Right lobe of liver (tissue), 6 donors: ENCODE data around the gene RMDN2. TPM values are rescaled to one million over a fixed set of nuclear protein-coding genes. Genes with fewer than 3 reads are reported as not detected.

Experiments
- ATAC-seq, 4 donors: fragments of 200-7000 bp; cut with Tn5 transposase; one replicate each; pipeline ENCODE4 v1.9.1; 2020; ENCODE audit warnings: mild to moderate bottlenecking in 4 of 4, moderate library complexity in 4 of 4
- DNase-seq, 3 donors: peaks; one replicate each; pipeline ENCODE4 v3.0.0-alpha.2; 2020
- H3K27ac ChIP-seq, 3 donors: fragments of 200-600 bp; one replicate each; pipeline ENCODE4 v1.8.0; 2022
- H3K27me3 ChIP-seq, 2 donors: fragments of 200-600 bp; one replicate each; pipeline ENCODE4 v1.8.0; 2022
- H3K36me3 ChIP-seq, 4 donors: fragments of 200-600 bp; sonication (generic) in 1 of 4; one replicate each; pipeline versions ENCODE4 v1.5.1 to v1.8.0; 2017 to 2022; ENCODE audit warnings: control low read depth in 1 of 4
- H3K4me1 ChIP-seq, 4 donors: fragments of 200-600 bp; sonication (generic) in 1 of 4; one replicate each; pipeline versions ENCODE4 v1.5.1 to v1.8.0; 2017 to 2022; ENCODE audit warnings: control low read depth in 1 of 4
- H3K4me3 ChIP-seq, 3 donors: fragments of 200-600 bp; one replicate each; pipeline ENCODE4 v1.8.0; 2022
- H3K9me3 ChIP-seq, 4 donors: fragments of 200-600 bp; sonication (generic) in 1 of 4; one replicate each; pipeline versions ENCODE4 v1.5.1 to v1.8.0; 2017 to 2022; ENCODE audit warnings: control low read depth in 1 of 4
- CTCF ChIP-seq, 4 donors: fragments of 200-600 bp in 3 of 4; fragments of 450-650 bp in 1 of 4; IDR thresholded peaks; one replicate each; pipeline versions ENCODE4 v1.5.1 to v1.8.0; 2016 to 2022; ENCODE audit warnings: antibody characterized with exemption in 4 of 4, mild to moderate bottlenecking in 2 of 4
- POLR2A ChIP-seq: fragments of 450-650 bp; IDR thresholded peaks from one replicate; pipeline ENCODE4 v1.6.1; 2017; ENCODE audit warnings: antibody characterized with exemption, mild to moderate bottlenecking
- WGBS: methylation state at CpG from one replicate; pipeline ENCODE4 v1.1.6; 2018; ENCODE audit warnings: low coverage, low lambda C conversion rate; ENCODE audit not compliant: insufficient coverage; ENCODE audit errors: missing lambda C conversion rate; 5-methylcytosine and 5-hydroxymethylcytosine counted together
- intact Hi-C, 2 donors: fragments of 100-400 bp; cut with DNase I; formaldehyde crosslinking; loops; one replicate each; pipeline versions ENCODE4 v1.11.2 to v1.14.1; 2022
- total RNA-seq, 6 experiments: library from RNA; depleted of rRNA in 2 of 6; stranded (reverse); fragments of >200 nt in 2 of 6; fragmentation: NEBNext Ultra II Directional in 3 of 6; extraction: Animal tissue kit (Norgen Biotek cat#: 25700) in 3 of 6; gene quantifications; one replicate each; pipeline versions ENCODE4 v1.1.0 to v1.2.4, GENCODE V29; 2016 to 2023
- donor health status: DM: no; HTN: yes; CAD: no.
- donor health status: DM: no; HTN: no; CAD: no.
- donor health status: DM: no; HTN: no; CAD: no.
- donor health status: DM: no; HTN: yes; CAD: no.
- donor health status: DM: no; HTN: yes; CAD: no.

Gene RMDN2
- total RNA-seq, 6 experiments from 2014 or later: 8.8 to 18.5 (median 15.7) TPM

- intact Hi-C loops: loop anchor here in 1 of 2 donors (10.0 kb wide), 1 partner anchor 149 kb away; no protein-coding TSS in a partner anchor
- H3K27me3 ChIP-seq: no peaks in the 10 kb centered on the region
- no peak for ATAC-seq
- no peak for DNase-seq
- no peaks in the 10 kb centered on the region for H3K9me3 ChIP-seq
- 89% methylated on average over 2 of the region's 2 CpGs for WGBS
- no peaks in the 10 kb centered on the region for H3K4me1 ChIP-seq
- no peaks in the 10 kb centered on the region for H3K36me3 ChIP-seq
- TF ChIP-seq POLR2A (no peak), CTCF (IDR thresholded peaks at IDR 0.05) (no peak)
- H3K4me3 ChIP-seq: no peak overlapping the region
- H3K27ac ChIP-seq: no peak overlapping the region
Observed at GRCh38 chr2:37975808-37976207, 50.7 kb downstream of the RMDN2 start.

- DNase-seq: no peak
- Histone ChIP-seq H3K9me3 (no peaks in the 10 kb centered on the region), H3K36me3 (no peaks in the 10 kb centered on the region), H3K4me3 (no peak overlapping the region), H3K27ac (no peak overlapping the region), H3K4me1 (no peaks in the 10 kb centered on the region), H3K27me3 (no peaks in the 10 kb centered on the region)
- TF ChIP-seq CTCF (IDR thresholded peaks at IDR 0.05): no peak
- no peak for TF ChIP-seq POLR2A
- no peak for ATAC-seq
- intact Hi-C loops: loop anchor here in 1 of 2 donors (10.0 kb wide), 1 partner anchor 148 kb away; no protein-coding TSS in a partner anchor
- 85% methylated on average over 1 of the region's 1 CpG for WGBS
Observed at GRCh38 chr2:37976411-37976810, 51.3 kb downstream of the RMDN2 start.

- H3K27ac ChIP-seq: no peak overlapping the region
- 4% methylated on average over 3 of the region's 3 CpGs for WGBS
- no peaks in the 10 kb centered on the region for H3K36me3 ChIP-seq
- no peaks in the 10 kb centered on the region for H3K9me3 ChIP-seq
- DNase-seq: peak; percentile 52 to 66 (median 62)
- peak; percentile 66 to 82 (median 81) for ATAC-seq
- no peaks in the 10 kb centered on the region for H3K4me1 ChIP-seq
- no peak overlapping the region for H3K4me3 ChIP-seq
- TF ChIP-seq CTCF (IDR thresholded peaks at IDR 0.05): peak; percentile 79 to 86 (median 80)
- no peak for TF ChIP-seq POLR2A
- H3K27me3 ChIP-seq: no peaks in the 10 kb centered on the region
- intact Hi-C loops: loop anchor here in 1 of 2 donors (10.0 kb wide), 1 partner anchor 293 kb away; no protein-coding TSS in a partner anchor
Observed at GRCh38 chr2:37982147-37982582, 57.1 kb downstream of the RMDN2 start.

- no peak for TF ChIP-seq CTCF (IDR thresholded peaks at IDR 0.05)
- WGBS: 71% methylated on average over 6 of the region's 6 CpGs
- no peak overlapping the region for H3K27ac ChIP-seq
- intact Hi-C loops: loop anchor here in 1 of 2 donors (10.0 kb wide), 1 partner anchor 292 kb away; no protein-coding TSS in a partner anchor
- ATAC-seq: no peak
- H3K27me3 ChIP-seq: no peaks in the 10 kb centered on the region
- no peak for DNase-seq
- H3K9me3 ChIP-seq: no peaks in the 10 kb centered on the region
- no peak overlapping the region for H3K4me3 ChIP-seq
- H3K36me3 ChIP-seq: no peaks in the 10 kb centered on the region
- H3K4me1 ChIP-seq: no peaks in the 10 kb centered on the region
Observed at GRCh38 chr2:37982847-37983246, 57.8 kb downstream of the RMDN2 start.
